ENCODE data around the gene CHERP. TPM values are rescaled to one million over a fixed set of nuclear protein-coding genes. Genes with fewer than 3 reads are reported as not detected.
A peak's percentile ranks its signal among the peaks of the same experiment; 100 is the strongest.

The CHERP gene
- total RNA-seq, 1 experiment from 2014 or later: 101 TPM

DNA sequence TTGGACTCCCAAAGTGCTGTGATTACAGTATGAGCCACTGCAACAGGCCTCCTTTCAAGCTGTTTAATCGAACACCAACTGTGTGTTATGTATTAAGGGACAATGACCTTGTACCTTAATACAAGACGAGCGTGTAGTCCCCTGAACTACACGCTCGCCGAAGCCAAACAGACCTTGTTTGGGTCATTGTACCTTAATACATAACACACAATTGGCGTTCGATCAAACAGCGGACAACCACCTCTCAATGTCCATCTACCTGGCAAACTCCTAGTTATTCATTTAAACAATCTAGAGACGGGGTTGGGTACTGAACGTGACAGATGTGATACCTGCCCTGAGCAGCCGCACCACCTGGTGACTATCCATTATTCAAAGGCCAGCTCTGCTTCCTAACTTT is 1.3 kb downstream of the CHERP start:
- H3K79me1 ChIP-seq (ENCODE audit: insufficient read depth, low read depth, low read length, poor library complexity, severe bottlenecking): peaks cover 16% of the 10 kb centered on the region
- H2AFZ ChIP-seq (ENCODE audit: low read length): no peak overlapping the region
- H3K9ac ChIP-seq (ENCODE audit: extremely low read depth, insufficient read length, low read length): peak overlapping the region; percentile 83
- Mint-ChIP-seq H3K9me3 (no peaks in the 10 kb centered on the region), H3K27me3 (ENCODE audit: low read depth) (no peaks in the 10 kb centered on the region), H3K4me3 (peak overlapping the region; percentile 91 to 96), H3K4me1 (peaks cover 13 to 16% of the 10 kb centered on the region in 2 experiments), H3K36me3 (ENCODE audit: insufficient read depth in 1 of 3, low read depth in 3 of 3) (peaks cover 34 to 56% (median 53%) of the 10 kb centered on the region in 3 experiments; a peak in 6 of 7 replicates), H3K27ac (peak overlapping the region; percentile 62 to 85 (median 67); a peak in 5 of 7 replicates)
- no CpG with 5 or more reads among the region's 12 CpGs for WGBS (ENCODE audit: extremely low coverage, insufficient read length, low lambda C conversion rate)
- peaks cover 40% of the 10 kb centered on the region; the same call in 1 of the 2 replicates for H3K79me2 ChIP-seq (ENCODE audit: insufficient read depth, low read length)
- H2BK5ac ChIP-seq (ENCODE audit: insufficient read length, low read length): no peak overlapping the region
- H4K91ac ChIP-seq (ENCODE audit: insufficient read length, low read depth, low read length): no peak overlapping the region
- H4K20me1 ChIP-seq (ENCODE audit: control insufficient read depth, insufficient read depth, insufficient read length): no peaks in the 10 kb centered on the region
- no peak overlapping the region for H3K14ac ChIP-seq (ENCODE audit: insufficient read depth, low read length)
- H3K56ac ChIP-seq (ENCODE audit: insufficient read length, low read depth, low read length): no peak overlapping the region
- no peak overlapping the region for H2BK20ac ChIP-seq (ENCODE audit: low read depth, low read length, poor library complexity, severe bottlenecking)
- H4K5ac ChIP-seq (ENCODE audit: insufficient read length, low read depth, low read length): no peak overlapping the region
- no peaks in the 10 kb centered on the region for H3K9me3 ChIP-seq (ENCODE audit: control insufficient read depth, low read depth, low read length)
- H3K23ac ChIP-seq (ENCODE audit: insufficient read length, low read depth, low read length): no peak overlapping the region
- H3K4me2 ChIP-seq (ENCODE audit: insufficient read depth, insufficient read length, low read length): peak overlapping the region; percentile 95
- H4K8ac ChIP-seq (replicated peaks; ENCODE audit: insufficient read length, low read depth, low read length): no peak overlapping the region
- H3T11ph ChIP-seq (ENCODE audit: low read length): no peak overlapping the region
- peaks cover 13% of the 10 kb centered on the region for H3K23me2 ChIP-seq (ENCODE audit: insufficient read length, low read depth, low read length, poor library complexity, severe bottlenecking)
- H2BK15ac ChIP-seq (ENCODE audit: low read depth, low read length): no peak overlapping the region
- no peaks in the 10 kb centered on the region for H3K27me3 ChIP-seq (ENCODE audit: insufficient read depth, low read length)
- no peak for DNase-seq
- H3K4ac ChIP-seq (ENCODE audit: low read depth, low read length): no peak overlapping the region
- H3K27ac ChIP-seq (ENCODE audit: insufficient read length, low read depth, low read length): no peak overlapping the region
- TF ChIP-seq, protein P1, sequence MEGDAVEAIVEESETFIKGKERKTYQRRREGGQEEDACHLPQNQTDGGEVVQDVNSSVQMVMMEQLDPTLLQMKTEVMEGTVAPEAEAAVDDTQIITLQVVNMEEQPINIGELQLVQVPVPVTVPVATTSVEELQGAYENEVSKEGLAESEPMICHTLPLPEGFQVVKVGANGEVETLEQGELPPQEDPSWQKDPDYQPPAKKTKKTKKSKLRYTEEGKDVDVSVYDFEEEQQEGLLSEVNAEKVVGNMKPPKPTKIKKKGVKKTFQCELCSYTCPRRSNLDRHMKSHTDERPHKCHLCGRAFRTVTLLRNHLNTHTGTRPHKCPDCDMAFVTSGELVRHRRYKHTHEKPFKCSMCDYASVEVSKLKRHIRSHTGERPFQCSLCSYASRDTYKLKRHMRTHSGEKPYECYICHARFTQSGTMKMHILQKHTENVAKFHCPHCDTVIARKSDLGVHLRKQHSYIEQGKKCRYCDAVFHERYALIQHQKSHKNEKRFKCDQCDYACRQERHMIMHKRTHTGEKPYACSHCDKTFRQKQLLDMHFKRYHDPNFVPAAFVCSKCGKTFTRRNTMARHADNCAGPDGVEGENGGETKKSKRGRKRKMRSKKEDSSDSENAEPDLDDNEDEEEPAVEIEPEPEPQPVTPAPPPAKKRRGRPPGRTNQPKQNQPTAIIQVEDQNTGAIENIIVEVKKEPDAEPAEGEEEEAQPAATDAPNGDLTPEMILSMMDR (conservative IDR thresholded peaks at IDR 0.05): no peak
- no peak overlapping the region for H2BK120ac ChIP-seq (ENCODE audit: low read depth, low read length, poor library complexity, severe bottlenecking)
- no peak overlapping the region for H2AK5ac ChIP-seq (ENCODE audit: insufficient read length, low read length)
- H2BK12ac ChIP-seq (ENCODE audit: insufficient read length, low read depth, low read length): no peak overlapping the region
- no peaks in the 10 kb centered on the region; the same call in 1 of the 2 replicates for H3K4me1 ChIP-seq (ENCODE audit: insufficient read depth, low read length)
- H3K18ac ChIP-seq (ENCODE audit: insufficient read length, low read depth, low read length): no peak overlapping the region

Data from H9 (cell line).